HCT116 (cell line): ENCODE data around the gene CFAP54.

Experiments used
- CEBPB ChIP-seq: IDR thresholded peaks from 2 replicates; pipeline ENCODE4 v1.6.1; 2012; ENCODE audit warnings: low read depth
- EGR1 ChIP-seq: IDR thresholded peaks from 2 replicates; pipeline ENCODE4 v1.6.1; 2012; ENCODE audit warnings: low read depth
- EZH2 ChIP-seq: fragments of 200-600 bp; sonication (generic); IDR thresholded peaks from 2 replicates; pipeline ENCODE4 v1.6.1; 2017; ENCODE audit warnings: antibody characterized with exemption, mixed run types
- FOSL1 ChIP-seq: IDR thresholded peaks from 2 replicates; pipeline ENCODE4 v1.6.1; 2012; ENCODE audit warnings: low read depth
- POLR2AphosphoS5 ChIP-seq: IDR thresholded peaks from 2 replicates; pipeline ENCODE4 v1.6.1; 2011; ENCODE audit warnings: mild to moderate bottlenecking, low read depth, low read length, moderate library complexity
- RAD21 ChIP-seq: IDR thresholded peaks from 2 replicates; pipeline ENCODE4 v1.6.1; 2012; ENCODE audit warnings: low read depth, mild to moderate bottlenecking
- SIN3A ChIP-seq: IDR thresholded peaks from 2 replicates; pipeline ENCODE4 v1.6.1; 2012; ENCODE audit warnings: low read depth
- TCF7L2 ChIP-seq: IDR thresholded peaks from 2 replicates; pipeline ENCODE4 v1.7.0; 2011; ENCODE audit warnings: borderline replicate concordance, inconsistent platforms; ENCODE audit not compliant: insufficient read depth, insufficient read length; ENCODE audit errors: extremely low read depth
- YY1 ChIP-seq: IDR thresholded peaks from 2 replicates; pipeline ENCODE4 v1.6.1; 2011; ENCODE audit warnings: low read length, low read depth, moderate library complexity, mild to moderate bottlenecking; ENCODE audit not compliant: insufficient replicate concordance; ENCODE audit errors: extremely low read depth
- ZNF274 ChIP-seq: fragments of 200-500 bp; sonication (Bioruptor generic); IDR thresholded peaks from 2 replicates; pipeline ENCODE4 v1.6.1; 2014; ENCODE audit warnings: mild to moderate bottlenecking, low read depth, low read length, inconsistent platforms
- TF ChIP-seq, protein P1 (sequence below), 3 experiments: fragments of 200-600 bp in 1 of 3; sonication (generic) in 1 of 3; IDR thresholded peaks in 2 of 3; conservative IDR thresholded peaks in 1 of 3; 2 replicates each; pipeline ENCODE4 v1.5.1; 2012 to 2017; ENCODE audit warnings: low read depth in 2 of 3, low read length in 2 of 3, antibody characterized with exemption in 1 of 3, borderline replicate concordance in 1 of 3, control low read depth in 1 of 3, mild to moderate bottlenecking in 1 of 3, mixed read lengths in 1 of 3, mixed run types in 1 of 3, moderate library complexity in 1 of 3; ENCODE audit not compliant: insufficient read depth in 1 of 3
- TF ChIP-seq, protein P2 (sequence below): IDR thresholded peaks from 2 replicates; pipeline ENCODE4 v1.6.1; 2012; ENCODE audit warnings: low read depth
- TF ChIP-seq, protein P3 (sequence below): IDR thresholded peaks from 2 replicates; pipeline ENCODE4 v1.6.1; 2011; ENCODE audit warnings: mild to moderate bottlenecking, low read length, moderate library complexity; ENCODE audit not compliant: insufficient replicate concordance; ENCODE audit errors: extremely low read depth
- TF ChIP-seq, protein P4 (sequence below): IDR thresholded peaks from 2 replicates; pipeline ENCODE4 v1.6.1; 2012

DNA sequence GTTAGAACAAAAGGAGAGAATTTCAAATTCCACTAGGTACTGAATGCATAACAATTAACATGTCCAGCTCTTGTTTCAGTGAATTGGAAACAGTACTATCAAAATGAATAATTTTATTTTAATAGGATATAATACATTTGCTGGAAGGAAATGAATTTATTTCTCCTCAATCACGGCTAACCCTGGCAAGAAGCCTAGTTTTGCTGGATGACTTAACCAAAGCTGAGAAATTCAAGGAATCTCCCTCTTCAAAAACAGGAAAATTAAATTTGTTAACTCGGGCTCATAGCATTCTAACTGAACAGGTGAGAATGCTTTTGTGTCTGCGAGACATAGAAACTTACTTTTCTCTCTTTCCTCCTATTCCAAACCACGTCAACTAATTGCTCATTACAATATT lies 254.2 kb downstream of the CFAP54 start:
- TF ChIP-seq, protein P1, sequence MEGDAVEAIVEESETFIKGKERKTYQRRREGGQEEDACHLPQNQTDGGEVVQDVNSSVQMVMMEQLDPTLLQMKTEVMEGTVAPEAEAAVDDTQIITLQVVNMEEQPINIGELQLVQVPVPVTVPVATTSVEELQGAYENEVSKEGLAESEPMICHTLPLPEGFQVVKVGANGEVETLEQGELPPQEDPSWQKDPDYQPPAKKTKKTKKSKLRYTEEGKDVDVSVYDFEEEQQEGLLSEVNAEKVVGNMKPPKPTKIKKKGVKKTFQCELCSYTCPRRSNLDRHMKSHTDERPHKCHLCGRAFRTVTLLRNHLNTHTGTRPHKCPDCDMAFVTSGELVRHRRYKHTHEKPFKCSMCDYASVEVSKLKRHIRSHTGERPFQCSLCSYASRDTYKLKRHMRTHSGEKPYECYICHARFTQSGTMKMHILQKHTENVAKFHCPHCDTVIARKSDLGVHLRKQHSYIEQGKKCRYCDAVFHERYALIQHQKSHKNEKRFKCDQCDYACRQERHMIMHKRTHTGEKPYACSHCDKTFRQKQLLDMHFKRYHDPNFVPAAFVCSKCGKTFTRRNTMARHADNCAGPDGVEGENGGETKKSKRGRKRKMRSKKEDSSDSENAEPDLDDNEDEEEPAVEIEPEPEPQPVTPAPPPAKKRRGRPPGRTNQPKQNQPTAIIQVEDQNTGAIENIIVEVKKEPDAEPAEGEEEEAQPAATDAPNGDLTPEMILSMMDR (IDR thresholded peaks at IDR 0.05 in 2 of 3, conservative IDR thresholded peaks at IDR 0.05 in 1 of 3; ENCODE audit: borderline replicate concordance in 1 of 3, insufficient read depth in 1 of 3, low read depth in 2 of 3, low read length in 2 of 3) = no peak
- TF ChIP-seq POLR2AphosphoS5 = no peak
- TF ChIP-seq SIN3A = no peak
- TF ChIP-seq, protein P2, sequence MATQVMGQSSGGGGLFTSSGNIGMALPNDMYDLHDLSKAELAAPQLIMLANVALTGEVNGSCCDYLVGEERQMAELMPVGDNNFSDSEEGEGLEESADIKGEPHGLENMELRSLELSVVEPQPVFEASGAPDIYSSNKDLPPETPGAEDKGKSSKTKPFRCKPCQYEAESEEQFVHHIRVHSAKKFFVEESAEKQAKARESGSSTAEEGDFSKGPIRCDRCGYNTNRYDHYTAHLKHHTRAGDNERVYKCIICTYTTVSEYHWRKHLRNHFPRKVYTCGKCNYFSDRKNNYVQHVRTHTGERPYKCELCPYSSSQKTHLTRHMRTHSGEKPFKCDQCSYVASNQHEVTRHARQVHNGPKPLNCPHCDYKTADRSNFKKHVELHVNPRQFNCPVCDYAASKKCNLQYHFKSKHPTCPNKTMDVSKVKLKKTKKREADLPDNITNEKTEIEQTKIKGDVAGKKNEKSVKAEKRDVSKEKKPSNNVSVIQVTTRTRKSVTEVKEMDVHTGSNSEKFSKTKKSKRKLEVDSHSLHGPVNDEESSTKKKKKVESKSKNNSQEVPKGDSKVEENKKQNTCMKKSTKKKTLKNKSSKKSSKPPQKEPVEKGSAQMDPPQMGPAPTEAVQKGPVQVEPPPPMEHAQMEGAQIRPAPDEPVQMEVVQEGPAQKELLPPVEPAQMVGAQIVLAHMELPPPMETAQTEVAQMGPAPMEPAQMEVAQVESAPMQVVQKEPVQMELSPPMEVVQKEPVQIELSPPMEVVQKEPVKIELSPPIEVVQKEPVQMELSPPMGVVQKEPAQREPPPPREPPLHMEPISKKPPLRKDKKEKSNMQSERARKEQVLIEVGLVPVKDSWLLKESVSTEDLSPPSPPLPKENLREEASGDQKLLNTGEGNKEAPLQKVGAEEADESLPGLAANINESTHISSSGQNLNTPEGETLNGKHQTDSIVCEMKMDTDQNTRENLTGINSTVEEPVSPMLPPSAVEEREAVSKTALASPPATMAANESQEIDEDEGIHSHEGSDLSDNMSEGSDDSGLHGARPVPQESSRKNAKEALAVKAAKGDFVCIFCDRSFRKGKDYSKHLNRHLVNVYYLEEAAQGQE = no peak
- no peak for TF ChIP-seq CEBPB
- TF ChIP-seq ZNF274 = no peak
- no peak for TF ChIP-seq FOSL1
- no peak for TF ChIP-seq YY1
- no peak for TF ChIP-seq TCF7L2
- TF ChIP-seq, protein P3, sequence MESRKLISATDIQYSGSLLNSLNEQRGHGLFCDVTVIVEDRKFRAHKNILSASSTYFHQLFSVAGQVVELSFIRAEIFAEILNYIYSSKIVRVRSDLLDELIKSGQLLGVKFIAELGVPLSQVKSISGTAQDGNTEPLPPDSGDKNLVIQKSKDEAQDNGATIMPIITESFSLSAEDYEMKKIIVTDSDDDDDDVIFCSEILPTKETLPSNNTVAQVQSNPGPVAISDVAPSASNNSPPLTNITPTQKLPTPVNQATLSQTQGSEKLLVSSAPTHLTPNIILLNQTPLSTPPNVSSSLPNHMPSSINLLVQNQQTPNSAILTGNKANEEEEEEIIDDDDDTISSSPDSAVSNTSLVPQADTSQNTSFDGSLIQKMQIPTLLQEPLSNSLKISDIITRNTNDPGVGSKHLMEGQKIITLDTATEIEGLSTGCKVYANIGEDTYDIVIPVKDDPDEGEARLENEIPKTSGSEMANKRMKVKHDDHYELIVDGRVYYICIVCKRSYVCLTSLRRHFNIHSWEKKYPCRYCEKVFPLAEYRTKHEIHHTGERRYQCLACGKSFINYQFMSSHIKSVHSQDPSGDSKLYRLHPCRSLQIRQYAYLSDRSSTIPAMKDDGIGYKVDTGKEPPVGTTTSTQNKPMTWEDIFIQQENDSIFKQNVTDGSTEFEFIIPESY = no peak
- TF ChIP-seq EZH2 = no peak
- TF ChIP-seq EGR1 = no peak
- TF ChIP-seq RAD21 = no peak
- TF ChIP-seq, protein P4, sequence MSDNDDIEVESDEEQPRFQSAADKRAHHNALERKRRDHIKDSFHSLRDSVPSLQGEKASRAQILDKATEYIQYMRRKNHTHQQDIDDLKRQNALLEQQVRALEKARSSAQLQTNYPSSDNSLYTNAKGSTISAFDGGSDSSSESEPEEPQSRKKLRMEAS = no peak
